Activated T-cell treated with anti-CD3 and anti-CD28 coated beads, Interleukin-2, amount 50 U/mL, for 4 hours (primary cell): ENCODE measurements around the gene BAIAP2L1. TPM values are rescaled to one million over a fixed set of nuclear protein-coding genes. Genes with fewer than 3 reads are reported as not detected.

Source experiments
- ATAC-seq, 2 donors: fragments of 200-7000 bp; cut with Tn5 transposase; one replicate each; pipeline ENCODE4 v1.10.0; 2021
- DNase-seq: peaks from one replicate; pipeline ENCODE4 v3.0.0-alpha.2; 2020
- H3K27me3 Mint-ChIP-seq: one replicate; pipeline ENCODE4 v1.8.0; 2021; ENCODE audit warnings: low read depth, mixed read lengths
- H3K36me3 Mint-ChIP-seq: one replicate; pipeline ENCODE4 v1.8.0; 2022; ENCODE audit warnings: mixed read lengths; ENCODE audit not compliant: insufficient read depth
- H3K4me1 Mint-ChIP-seq: one replicate; pipeline ENCODE4 v1.8.0; 2021; ENCODE audit warnings: low read depth, mixed read lengths
- H3K4me3 Mint-ChIP-seq: one replicate; pipeline ENCODE4 v1.8.0; 2021; ENCODE audit warnings: mild to moderate bottlenecking, moderate library complexity, mixed read lengths
- H3K9me3 Mint-ChIP-seq: one replicate; pipeline ENCODE4 v1.8.0; 2021; ENCODE audit warnings: mixed read lengths
- total RNA-seq, 3 donors: library from RNA; stranded (reverse); gene quantifications; one replicate each; pipeline ENCODE4 v1.2.1, GENCODE V29; 2021

The BAIAP2L1 gene
- total RNA-seq, 3 donors from 2014 or later: 0.34 to 1.2 (median 0.56) TPM

DNA sequence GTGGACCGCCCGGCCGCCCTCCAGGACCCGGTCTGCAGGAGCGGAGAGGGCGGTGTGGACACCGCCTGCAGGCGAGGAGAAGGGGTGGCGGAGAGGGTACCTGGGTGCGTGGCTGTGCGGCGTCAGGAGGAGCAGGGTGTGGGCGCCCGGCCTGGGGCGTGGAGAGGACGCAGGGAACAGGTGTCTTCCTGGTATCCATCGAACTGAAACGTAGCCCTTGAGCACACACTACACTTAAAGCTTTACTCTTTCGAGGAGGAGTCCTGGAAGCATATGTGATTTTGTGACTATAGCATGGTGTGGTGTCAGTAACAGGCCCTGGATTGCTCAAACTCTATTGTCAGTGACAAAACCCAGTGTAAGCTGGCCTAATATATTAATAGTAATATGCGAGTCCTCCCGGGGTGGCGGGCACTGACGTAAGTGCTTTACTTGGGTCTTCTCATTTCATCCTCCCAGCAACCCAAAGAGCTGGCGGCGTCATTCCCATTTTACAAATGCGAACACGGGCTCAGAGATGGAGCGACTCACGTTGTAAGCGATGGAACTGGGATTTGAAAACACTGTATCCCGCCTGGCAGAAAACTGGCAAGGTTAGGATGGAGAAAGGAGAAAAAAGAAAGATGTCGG, 148.3 kb downstream of the BAIAP2L1 start:
- DNase-seq (no peak), ATAC-seq (peak; percentile 39 to 44)
- H3K27me3 Mint-ChIP-seq: no peaks in the 10 kb centered on the region
- H3K36me3 Mint-ChIP-seq: peaks cover 6% of the 10 kb centered on the region
- H3K4me3 Mint-ChIP-seq: peak overlapping the region; percentile 96
- peaks cover 57% of the 10 kb centered on the region for H3K4me1 Mint-ChIP-seq
- H3K9me3 Mint-ChIP-seq: no peaks in the 10 kb centered on the region

DNA sequence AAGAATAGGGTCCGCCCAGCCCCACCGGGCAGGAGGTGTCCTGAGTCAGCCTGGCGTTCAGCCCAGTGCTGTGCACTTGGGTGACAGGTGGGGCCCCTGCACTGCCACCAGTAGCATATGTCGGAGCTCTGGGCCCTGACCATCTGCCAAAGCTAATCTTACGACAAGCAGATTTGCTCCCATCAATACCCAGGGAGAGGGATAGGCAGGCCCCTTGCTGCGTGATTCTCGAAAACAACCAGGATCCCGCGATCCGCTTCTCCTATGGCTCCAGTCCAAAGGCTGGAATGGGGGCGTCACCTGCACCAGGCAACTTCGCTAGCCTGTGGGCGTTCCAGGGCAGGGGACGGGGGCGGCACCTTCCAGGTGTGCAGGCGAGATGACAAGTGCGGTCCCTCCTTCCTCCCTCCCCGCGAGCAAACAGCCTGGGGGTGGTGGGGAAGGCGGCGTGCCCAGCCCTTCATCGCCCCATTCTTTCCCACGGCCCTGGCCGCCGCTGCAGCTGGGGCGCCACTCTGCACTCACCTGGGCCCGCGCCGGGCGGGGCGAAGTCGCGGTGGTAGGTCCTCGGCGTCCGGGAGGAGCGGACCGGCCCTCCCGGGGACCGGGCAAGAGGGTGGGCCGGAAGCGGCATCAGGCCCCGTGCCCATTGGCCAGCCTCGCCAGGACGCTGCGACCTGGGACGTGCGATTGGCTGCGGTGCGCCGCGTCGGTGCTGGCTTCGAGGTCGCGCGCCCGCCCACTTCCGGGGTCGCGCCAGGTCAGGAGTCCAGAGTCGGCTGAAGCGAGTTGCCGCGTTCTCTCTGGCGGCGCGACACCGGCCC, 149.1 kb downstream of the BAIAP2L1 start, which contains the start of gene TECPR1:
Gene TECPR1, minus strand, starts transcription at position 632 of the 824 bp plus-strand sequence. CDS start 6,086 bp downstream, outside the sequence.
- peaks cover 2% of the 10 kb centered on the region for H3K36me3 Mint-ChIP-seq
- no peaks in the 10 kb centered on the region for H3K27me3 Mint-ChIP-seq
- DNase-seq: peak; percentile 71
- no peaks in the 10 kb centered on the region for H3K9me3 Mint-ChIP-seq
- peak within 1 kb of the TSS; percentile 96 for H3K4me3 Mint-ChIP-seq
- H3K4me1 Mint-ChIP-seq: peaks cover 62% of the 10 kb centered on the region
- ATAC-seq: peak; percentile 97 to 98

DNA sequence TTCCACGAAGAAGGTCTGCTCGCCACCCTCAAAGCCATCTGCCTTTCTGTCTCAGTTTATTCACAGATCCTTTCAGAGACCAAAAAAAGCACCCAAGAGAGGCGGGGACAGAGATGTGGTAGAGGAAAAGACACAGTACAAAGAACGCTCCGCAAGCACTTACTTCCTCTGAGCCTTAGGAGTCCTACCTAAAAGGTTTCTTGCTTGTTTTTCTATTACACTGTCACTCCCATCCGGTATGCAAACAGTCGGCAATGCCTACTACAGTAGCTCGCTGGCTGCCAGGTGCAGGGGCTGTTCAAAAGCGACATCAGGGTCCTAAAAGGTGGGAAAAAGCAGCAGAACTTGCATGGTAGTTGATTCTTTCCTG, 149.7 kb downstream of the BAIAP2L1 start:
- peak overlapping the region; percentile 96 for H3K4me3 Mint-ChIP-seq
- ATAC-seq (peak; percentile 5 to 9), DNase-seq (no peak)
- no peaks in the 10 kb centered on the region for H3K27me3 Mint-ChIP-seq
- H3K36me3 Mint-ChIP-seq: no peaks in the 10 kb centered on the region
- no peaks in the 10 kb centered on the region for H3K9me3 Mint-ChIP-seq
- H3K4me1 Mint-ChIP-seq: peaks cover 60% of the 10 kb centered on the region

DNA sequence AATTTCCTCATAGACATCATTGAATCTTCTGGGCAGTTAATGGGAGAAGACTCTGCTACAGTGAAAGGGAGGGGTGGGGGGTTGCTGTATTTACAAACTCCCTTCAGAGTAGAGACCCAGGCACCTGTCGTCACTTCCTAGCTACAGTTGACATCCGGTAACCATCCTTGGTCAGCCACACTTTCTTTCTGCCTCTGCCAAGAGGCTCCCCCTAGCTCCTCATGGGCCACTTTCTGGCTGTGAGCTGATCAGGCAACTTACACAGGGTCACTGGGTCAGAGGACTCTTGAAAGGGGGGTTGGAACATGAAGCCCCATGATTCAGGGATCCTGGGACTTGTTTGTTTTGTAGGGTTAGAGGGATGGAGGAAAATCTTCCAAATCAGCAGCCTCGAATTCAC, 150.1 kb downstream of the BAIAP2L1 start:
- Mint-ChIP-seq H3K9me3 (no peaks in the 10 kb centered on the region), H3K36me3 (no peaks in the 10 kb centered on the region), H3K4me1 (peaks cover 59% of the 10 kb centered on the region), H3K4me3 (peak overlapping the region; percentile 96), H3K27me3 (no peaks in the 10 kb centered on the region)
- DNase-seq (no peak), ATAC-seq (peak in 1 of 2 donors; percentile 5)

DNA sequence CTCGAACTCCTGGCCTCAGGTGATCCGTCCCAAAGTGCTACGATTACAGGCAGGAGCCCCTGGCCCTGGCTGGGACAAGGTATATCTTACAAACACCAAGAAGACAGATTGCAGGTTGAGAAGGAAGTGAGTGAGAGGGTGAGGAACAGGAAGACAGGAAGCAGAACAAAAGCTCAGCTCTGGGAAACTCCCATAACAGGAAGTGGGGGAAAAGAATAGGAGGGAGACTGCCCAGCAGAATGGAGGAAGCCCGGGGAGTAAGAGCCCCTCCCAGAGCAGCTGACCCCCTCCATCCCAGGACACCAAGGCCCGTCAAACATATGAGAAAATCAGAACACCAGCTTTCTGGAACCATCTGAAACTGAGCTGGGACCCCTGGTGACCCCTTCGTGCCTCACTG, 151.8 kb downstream of the BAIAP2L1 start:
- Mint-ChIP-seq H3K4me1 (peaks cover 49% of the 10 kb centered on the region), H3K9me3 (no peaks in the 10 kb centered on the region), H3K27me3 (no peaks in the 10 kb centered on the region), H3K4me3 (peak overlapping the region; percentile 29), H3K36me3 (no peaks in the 10 kb centered on the region)
- DNase-seq (no peak), ATAC-seq (no peak)

DNA sequence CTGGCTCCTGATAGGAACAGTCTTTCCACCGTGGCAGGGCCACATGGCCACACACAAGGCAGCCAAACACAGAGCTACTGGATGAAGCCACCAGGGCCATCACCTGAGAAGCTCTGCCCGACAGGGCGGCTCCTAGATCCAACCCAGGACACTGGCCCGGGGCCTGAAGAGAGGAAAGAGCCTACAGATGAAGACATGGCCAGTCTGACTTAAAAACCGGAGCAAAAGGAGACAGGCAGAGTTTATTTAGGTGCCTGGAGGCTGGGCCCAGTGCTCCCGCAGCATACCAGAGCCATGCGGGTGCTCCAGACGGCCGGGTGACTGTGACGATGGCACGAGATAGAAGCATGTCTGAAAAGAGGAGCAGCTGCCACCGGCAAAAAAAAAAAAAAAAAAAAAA, 152.7 kb downstream of the BAIAP2L1 start:
- no peaks in the 10 kb centered on the region for H3K27me3 Mint-ChIP-seq
- H3K9me3 Mint-ChIP-seq: no peaks in the 10 kb centered on the region
- no peaks in the 10 kb centered on the region for H3K36me3 Mint-ChIP-seq
- ATAC-seq (no peak), DNase-seq (no peak)
- H3K4me1 Mint-ChIP-seq: peaks cover 45% of the 10 kb centered on the region
- H3K4me3 Mint-ChIP-seq: peak overlapping the region; percentile 26

DNA sequence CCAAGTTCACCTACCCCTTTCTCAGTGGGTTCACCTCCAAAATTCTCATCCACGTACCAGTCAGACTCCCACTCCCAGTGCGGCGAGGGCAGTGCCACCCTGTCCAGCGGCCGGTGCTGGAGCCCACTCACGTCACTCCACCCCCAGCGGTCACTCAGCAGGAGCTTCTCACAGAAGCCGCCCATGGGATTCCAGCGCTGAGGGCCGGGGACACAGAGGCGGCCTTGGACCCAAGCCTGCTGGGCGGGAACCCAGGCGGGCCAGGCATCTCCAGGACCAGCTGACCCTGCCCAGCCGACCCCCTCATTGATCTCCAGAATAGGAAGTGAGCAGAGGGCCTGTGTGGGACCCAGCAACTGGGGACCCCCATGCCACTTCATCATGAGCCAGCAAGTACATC, 156.0 kb downstream of the BAIAP2L1 start:
- ATAC-seq (no peak), DNase-seq (no peak)
- Mint-ChIP-seq H3K36me3 (peaks cover 2% of the 10 kb centered on the region), H3K4me1 (peaks cover 23% of the 10 kb centered on the region), H3K4me3 (no peak overlapping the region), H3K9me3 (no peaks in the 10 kb centered on the region), H3K27me3 (no peaks in the 10 kb centered on the region)

DNA sequence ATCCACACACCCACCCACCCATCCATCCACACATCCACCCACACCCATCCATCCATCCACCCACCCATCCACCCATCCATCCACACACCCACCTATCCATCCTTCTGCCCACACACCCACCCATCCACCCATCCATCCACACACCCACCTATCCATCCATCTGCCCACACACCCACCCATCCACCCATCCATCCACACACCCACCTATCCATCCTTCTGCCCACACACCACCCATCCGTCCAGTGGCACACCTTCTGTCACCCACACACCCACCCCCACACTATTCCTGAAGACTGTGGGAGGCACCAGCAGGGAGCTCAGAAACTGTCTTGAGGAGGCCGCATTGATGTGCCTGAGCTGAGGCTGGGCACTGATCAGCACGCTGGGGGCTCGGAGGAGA, 158.0 kb downstream of the BAIAP2L1 start:
- ATAC-seq (no peak), DNase-seq (no peak)
- no peak overlapping the region for H3K4me3 Mint-ChIP-seq
- no peaks in the 10 kb centered on the region for H3K9me3 Mint-ChIP-seq
- H3K4me1 Mint-ChIP-seq: peaks cover 8% of the 10 kb centered on the region
- peaks cover 13% of the 10 kb centered on the region for H3K36me3 Mint-ChIP-seq
- no peaks in the 10 kb centered on the region for H3K27me3 Mint-ChIP-seq

DNA sequence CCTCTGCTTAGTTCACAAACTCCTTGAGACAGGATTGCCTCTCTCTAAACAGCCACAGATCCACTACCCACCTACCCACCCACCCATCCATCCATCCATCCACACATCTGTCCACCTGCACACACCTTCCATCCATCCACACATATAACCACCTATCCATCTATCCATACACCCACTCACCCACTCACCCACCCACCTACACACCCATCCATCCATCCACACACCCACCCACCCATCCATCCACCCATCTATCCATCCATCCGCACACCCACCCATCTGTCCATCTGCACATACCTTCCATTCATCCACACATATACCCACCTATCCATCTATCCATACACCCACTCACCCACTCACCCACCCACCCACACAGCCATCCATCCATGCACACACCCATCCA, 158.5 kb downstream of the BAIAP2L1 start:
- peaks cover 13% of the 10 kb centered on the region for H3K36me3 Mint-ChIP-seq
- H3K27me3 Mint-ChIP-seq: no peaks in the 10 kb centered on the region
- no peak for ATAC-seq
- no peak for DNase-seq
- H3K9me3 Mint-ChIP-seq: no peaks in the 10 kb centered on the region
- H3K4me3 Mint-ChIP-seq: no peak overlapping the region
- peaks cover 3% of the 10 kb centered on the region for H3K4me1 Mint-ChIP-seq

DNA sequence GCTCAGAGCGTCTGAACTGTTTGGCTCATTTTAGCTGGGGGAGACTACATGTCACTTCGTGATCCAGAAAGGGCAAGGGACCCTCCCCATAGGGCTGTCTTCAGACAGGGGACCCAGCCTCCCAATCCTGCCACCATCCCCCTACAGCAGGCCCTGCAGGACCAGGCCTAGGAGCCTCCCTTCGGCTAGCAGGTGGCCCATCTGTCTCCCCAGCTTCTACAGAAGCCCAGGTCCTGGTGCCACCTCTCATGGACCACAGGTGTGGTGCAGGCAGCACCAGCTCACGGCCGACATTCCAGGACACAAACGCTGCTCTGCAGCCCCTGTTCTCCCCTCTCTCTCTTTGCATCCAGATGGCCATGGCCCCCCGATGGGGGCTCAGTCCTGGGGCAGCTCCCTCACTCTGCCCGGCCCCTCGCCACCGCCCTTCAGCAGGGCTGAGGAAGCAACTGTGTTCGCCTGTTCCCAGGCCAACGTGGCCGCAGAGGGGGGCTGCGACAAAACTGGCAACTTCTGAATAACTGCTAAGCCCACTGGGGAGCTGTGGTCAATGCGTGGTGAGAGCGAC, 159.1 kb downstream of the BAIAP2L1 start:
- ATAC-seq: no peak
- Mint-ChIP-seq H3K4me1 (no peaks in the 10 kb centered on the region), H3K4me3 (no peak overlapping the region), H3K27me3 (no peaks in the 10 kb centered on the region), H3K36me3 (peaks cover 19% of the 10 kb centered on the region), H3K9me3 (no peaks in the 10 kb centered on the region)
- DNase-seq: no peak

Other genes starting within 250 kb of the BAIAP2L1 start
- under 1 TPM in 2 of 3 donors, not detected in 1; 0.52 to 0.69 TPM for gene BHLHA15, start 189.7 kb downstream of the BAIAP2L1 start, total RNA-seq
- gene TECPR1, start 148.9 kb downstream of the BAIAP2L1 start, total RNA-seq: 10 to 100 TPM; 35.1 to 42.8 (median 36.1) TPM
- gene BRI3, start 119.4 kb downstream of the BAIAP2L1 start, total RNA-seq: 10 to 100 TPM; 46.4 to 58.1 (median 51.1) TPM
- gene NPTX2, start 216.2 kb upstream of the BAIAP2L1 start, total RNA-seq: under 1 TPM in 2 of 3 donors, not detected in 1; 0.18 to 0.29 TPM